SIG-M5 treated with dmso at 0.1 percent for 504 hours (cell line): ENCODE data around the gene HS3ST5.

Experiments used
- DNase-seq: peaks from one replicate; lab custom pipeline; 2025; ENCODE audit not compliant: unreplicated experiment; lab: John Stamatoyannopoulos, UW

Gene HS3ST5

DNA sequence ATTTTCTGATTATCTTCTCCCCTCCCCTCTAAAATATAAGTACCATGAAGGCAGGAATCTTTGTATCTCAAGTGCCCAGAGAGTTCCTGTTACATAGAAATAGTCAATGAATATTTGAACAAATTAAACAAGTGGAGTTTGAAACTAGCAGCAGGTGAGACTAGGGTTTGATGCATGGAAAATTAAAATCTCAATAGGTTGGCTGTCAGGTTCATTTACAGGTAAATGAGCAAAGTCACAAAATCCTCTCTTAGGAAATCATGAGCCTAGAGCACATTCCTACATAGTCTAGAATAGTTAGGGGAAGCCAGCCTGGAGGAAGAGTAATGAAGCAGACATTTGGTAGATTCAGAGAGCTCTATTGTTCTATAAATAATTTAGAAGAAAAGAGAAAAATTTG lies 140.4 kb downstream of the HS3ST5 start:
- DNase-seq, result no peak

DNA sequence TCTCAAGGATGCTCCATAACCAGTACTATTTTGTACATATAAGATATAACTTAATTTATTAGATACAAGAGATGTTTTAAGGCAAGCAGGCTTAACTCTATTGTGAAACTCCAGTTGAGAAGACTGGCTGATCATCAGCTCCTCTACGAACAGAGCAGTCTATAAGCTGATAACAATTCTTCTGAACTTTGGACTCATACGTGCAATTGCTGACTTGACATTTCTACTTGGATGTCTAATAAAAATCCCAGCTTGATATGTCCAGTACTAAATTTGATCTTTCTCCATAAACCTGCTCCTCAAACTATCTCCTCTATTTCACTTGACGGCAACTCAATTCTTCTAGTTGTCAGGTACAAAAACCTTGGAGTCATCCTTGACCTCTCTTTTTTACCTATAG lies 141.9 kb downstream of the HS3ST5 start:
- DNase-seq, result no peak

DNA sequence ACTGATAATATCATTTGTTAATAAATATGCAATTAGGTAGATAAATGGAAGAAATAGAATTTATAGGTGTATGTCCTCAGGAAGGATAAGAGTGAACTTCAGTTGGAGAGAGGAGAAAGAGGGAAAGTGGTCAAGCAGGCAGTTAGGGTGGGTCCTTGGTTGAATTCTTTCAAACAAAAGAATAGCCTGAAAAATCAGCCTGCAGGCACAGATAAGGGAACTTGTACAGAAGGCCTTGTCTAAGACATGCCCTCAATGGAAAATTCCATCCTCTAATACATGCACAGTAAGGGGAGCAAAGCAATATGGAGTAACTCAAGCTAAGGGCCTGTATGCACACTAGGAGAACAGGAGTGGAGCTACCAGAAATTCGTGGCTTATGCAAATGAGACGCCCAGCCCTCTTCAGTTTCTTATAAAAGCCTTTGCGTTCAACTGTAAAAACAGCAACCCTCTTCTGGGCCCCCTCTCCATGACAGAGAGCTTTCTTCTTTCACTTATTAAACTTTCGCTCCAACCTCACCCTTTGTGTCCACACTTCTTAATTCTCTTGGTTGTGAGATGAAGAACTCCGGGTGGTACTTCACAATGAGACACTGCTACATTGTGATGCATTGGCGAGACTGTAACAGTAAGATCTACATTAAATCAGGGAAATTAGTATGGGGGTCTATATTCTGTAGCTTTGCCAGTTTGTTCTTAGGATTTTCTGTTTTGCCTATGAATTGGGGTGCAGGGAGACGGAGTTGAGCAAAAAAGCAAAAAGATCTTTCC lies 147.0 kb downstream of the HS3ST5 start:
- DNase-seq, result no peak

DNA sequence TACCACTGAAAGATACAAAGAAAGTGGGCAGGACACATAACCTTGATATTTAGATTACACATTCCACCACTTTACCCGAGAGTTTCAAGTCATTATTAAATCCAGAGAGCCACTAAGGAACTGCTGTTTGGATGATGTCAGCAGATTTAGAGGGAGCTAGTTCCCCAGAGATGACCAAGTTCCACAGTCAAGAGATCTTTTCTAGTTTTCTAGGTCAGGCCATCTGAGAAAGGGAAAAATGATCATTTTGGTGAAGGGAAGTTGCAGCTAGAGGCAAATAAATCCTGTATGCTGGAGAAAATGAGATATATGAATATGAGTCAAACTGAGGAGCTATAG lies 147.8 kb downstream of the HS3ST5 start:
- peak; percentile 2 for DNase-seq

DNA sequence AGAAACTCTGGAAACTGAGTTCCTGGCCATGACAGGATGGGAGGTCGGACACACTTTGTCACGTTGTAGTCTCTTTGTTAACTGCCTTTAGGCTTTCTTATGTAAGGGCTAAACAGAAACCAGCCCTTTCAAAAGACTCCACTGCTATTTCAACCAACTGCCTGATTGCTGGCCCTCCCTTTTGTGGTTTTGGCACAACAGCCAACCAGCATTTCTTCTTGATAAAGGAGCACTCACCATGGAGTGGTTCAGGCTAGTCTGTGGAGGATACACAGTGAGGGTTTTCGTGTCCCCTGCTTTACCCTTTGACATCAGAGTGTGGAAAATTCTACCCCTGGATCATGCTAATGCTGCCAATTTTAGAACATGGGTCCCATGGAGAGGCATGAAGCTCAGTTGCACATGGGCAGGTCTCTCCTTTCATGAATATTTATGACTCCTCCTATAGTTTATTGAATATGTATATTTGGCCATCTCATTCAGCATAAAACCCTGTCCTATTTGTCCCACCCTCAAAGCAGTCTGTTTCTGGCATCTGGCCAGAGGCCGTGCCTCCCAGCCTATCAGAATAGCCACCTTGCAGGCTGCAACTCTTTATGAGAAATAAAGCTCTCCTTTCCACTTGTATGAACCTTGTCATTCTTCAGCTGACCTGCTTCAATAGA lies 148.3 kb downstream of the HS3ST5 start:
- no peak for DNase-seq

DNA sequence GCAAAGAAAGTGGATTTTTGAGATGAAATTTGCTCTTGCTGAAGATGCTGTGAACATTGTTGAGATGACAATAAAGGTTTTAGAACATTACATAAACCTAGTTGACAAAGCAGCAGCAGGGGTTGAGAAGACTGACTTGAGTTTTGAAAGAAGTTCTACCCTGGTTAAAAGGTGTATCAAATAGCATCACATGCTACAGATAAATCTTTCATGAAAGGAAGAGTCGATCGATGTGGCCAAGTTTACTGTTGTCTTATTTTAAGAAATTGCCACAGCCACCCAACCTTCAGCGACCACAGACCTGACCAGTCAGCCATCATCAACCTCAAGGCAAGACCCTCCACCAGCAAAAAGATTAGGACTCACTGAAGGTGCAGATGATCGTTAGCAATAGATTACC lies 155.3 kb downstream of the HS3ST5 start:
- DNase-seq, result no peak

DNA sequence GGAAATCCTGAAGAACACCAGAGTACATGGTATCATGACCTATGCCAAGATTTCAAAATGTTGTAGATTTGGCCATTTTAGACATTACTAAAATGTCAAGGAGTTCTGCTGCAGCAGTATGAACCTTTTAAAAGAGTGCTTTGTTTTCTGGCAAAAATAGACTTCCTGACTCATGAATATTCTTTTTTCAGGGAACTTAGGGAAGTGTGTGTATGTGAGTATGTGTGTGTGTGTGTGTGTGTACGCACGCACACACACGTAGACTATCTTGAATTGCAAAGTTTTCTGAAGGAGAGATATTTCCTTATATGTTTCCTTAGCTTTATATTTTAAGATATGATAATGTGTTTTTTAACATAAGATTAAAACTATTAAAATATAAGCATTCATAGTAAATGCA lies 161.2 kb downstream of the HS3ST5 start:
- no peak for DNase-seq

DNA sequence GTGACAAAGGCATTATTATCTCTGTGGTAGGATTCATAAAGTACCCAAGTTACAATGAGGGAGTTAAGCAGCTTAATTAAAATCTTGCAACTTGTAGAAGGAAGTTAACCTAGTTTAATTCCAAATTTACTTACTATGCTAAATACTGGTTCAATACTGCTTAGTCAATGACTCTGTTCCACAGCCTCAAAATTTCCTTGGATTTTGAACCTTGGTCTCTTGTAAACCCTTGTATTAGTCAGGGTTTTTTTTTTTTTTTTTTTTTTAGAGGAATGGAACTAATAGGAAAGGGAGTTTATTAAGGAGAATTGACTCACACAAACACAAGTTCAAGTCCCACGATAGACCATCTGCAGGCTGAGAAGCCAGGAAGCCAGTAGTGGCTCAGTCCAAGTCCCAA lies 163.4 kb downstream of the HS3ST5 start:
- no peak for DNase-seq

DNA sequence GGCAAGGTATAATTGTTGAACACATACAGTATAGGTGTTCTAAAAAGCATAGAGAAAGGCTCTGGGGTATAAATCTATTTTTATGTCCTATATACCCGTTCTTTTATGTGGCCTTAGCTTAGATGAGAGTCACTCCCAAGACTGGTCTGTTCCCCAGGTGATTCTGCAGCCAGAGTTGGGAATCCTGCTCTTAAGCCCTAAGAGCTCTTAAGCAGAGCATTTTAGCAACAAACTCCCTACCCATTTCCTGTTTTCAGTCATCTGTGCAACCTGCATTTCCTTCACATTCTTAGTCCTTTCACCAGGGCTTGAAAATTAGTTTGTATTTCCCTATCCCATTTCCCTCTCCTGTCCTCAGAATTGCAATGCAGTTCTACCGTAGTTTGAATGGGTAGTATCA lies 166.1 kb downstream of the HS3ST5 start:
- no peak for DNase-seq

DNA sequence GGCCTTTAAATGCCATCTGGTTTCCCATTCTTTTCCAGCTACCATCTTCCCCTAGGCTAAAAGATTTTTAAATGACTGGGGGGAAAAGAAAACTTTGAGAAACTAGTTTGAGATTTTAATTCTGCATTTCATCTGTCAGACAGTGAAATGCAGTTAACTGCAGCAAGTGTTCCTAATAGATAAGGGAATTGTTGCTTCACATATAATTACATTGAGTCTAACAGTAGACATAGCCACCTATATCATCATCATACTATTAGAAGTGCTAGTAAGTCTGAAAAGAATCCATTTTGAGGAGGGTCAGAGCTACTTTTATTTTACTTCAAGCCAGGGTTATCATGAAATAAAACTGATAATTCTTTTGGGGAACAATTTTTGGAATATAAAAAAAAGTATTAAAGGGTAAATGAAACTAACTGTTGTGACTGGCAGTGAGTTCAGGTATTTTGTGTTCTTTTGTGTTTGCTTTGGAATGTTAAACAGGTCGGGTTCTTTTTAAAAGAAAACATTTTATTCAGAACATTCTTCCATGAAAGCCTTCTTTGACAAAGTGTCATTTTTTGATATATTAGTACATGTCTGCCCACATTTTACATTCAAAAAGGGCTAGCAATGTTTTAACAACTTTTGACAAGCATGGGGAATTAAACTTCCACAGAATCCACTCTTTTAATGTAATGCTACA lies 170.1 kb downstream of the HS3ST5 start:
- DNase-seq, result no peak

DNA sequence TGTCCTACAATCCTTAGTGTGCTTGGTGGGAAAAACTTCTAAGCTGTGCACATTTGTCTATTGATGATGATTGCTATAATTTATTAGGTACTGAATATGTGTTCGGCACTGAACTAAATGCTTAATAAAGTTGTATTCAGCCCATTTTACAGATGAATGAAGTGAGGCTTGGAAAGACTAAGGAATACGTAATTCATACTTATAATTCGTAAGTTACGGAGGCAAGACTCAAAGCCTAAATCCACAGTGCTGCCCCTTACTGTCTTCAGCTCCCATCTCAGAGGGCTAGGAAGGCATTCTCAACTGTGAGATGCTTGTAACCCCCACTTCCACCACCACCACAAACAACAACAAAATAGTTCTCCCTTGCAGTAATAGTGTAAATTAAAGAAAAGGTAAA lies 171.3 kb downstream of the HS3ST5 start:
- DNase-seq, result no peak

DNA sequence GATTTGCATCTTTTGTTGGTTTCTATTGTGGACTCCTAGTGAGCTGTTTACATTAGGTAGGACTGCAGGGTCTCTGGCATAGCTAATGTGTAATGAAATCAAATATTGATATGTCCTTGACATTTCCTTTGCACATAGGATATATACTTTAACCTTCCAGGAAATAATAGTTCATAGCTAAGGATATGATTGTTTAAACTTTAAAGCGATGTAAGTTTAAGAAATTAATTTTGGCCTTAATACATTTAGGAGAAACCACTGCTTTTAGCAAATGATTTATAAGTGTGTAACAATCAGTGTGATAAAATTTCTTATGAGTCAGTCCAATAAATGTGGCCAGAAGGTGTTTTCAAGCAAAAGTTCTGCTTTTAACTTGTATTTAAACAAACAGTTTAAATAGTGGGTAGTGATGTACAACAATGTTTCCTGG lies 171.8 kb downstream of the HS3ST5 start:
- DNase-seq, result no peak

DNA sequence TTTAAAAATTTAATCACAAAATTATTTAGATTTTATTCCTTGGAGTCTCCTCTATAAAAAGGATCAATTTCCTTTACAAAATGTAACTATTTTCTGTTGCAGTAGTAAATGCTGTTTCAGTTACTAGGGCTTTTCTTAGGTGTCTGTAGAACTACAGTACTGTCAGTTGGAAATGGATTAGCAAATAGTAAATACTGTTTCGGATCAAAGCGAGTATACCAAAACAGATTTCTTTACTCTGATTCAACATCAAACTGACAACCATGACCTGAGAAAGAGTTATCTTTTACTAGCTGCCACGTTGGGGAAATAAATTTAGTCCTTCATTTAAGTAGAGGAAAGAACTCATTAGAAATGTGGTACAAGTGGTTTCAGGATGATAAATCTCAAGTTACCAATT lies 172.5 kb downstream of the HS3ST5 start:
- no peak for DNase-seq

DNA sequence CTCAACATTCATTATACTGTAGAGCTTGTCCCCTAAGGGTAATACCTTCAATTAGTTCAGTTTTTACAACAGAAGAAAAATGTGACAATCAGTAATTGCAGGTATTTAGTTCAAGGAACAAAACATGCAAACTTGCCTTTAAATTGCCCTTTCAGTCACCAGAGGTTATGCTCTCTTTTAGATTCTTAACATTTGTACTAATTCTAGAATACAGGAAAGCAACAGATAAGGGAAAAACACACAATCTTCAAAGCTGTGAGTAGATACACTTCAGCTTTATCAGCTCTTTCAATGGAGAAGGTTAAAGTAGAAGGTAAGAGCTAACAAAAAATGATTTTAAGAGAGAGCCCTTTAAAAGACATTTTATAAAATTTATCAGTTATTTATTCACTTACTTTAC lies 173.1 kb downstream of the HS3ST5 start:
- DNase-seq, result no peak

DNA sequence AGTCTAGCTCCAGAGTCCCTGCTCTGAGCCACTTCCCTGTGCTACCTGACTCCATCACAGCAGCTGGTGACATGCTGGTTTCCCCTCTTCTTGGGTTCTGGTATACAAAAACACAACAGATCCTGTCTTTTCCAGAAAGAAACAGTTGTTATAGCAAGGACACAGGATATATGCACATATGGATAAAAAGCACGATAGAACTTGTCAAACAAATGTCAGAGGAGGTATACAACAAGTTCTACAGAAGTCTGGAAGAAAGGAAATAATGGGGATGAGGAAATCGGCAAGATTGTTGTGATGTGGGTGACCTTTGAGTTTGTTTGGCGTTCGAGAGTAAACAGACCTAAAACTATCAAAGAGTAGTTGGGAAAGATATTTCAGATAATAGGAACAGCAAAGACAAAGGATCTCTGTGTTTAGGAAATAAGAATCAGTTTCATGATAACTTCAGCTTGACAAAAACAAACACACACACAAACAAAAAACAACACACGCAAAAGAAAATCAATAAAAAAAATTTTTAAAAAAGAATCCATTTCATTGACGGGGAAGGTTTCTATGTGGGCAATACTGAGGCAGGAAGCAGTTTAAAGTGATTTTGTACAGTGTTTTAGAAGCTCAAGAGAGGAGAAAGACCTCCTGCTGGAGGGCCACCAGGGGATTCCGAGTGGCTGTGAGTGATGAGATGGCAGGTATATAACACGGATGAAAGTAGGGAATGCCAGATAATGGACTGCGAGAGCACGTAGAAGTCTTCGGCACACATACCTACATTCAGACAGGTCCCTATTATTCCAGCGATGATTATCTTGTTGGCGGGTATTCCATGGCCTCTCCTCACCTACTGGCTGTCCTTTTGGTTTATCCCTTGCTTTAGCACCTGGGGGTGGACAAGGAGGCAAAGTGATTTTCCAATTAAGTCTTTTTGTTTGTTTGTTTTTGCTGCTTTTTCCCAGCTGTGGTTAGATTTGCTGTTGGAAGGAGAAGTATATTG lies 174.9 kb downstream of the HS3ST5 start:
- DNase-seq, result no peak

DNA sequence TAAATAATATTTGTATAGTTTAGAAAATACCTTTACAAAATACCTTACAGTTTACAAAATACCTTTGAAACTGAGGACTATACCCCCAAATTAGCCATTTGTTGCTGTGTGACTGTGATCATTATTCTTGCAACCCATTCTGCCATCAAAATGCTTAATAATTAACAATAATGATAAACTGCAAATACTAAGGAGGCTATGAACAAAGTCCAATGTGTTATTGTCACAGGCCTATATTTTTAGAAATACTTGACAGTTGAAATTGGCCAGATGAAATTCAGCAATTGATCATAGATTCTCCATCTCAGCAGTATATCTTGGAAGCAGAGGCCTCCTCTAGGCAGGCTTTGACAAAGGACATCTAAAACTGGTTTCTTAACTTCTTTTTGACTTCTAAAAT lies 178.6 kb downstream of the HS3ST5 start:
- no peak for DNase-seq

DNA sequence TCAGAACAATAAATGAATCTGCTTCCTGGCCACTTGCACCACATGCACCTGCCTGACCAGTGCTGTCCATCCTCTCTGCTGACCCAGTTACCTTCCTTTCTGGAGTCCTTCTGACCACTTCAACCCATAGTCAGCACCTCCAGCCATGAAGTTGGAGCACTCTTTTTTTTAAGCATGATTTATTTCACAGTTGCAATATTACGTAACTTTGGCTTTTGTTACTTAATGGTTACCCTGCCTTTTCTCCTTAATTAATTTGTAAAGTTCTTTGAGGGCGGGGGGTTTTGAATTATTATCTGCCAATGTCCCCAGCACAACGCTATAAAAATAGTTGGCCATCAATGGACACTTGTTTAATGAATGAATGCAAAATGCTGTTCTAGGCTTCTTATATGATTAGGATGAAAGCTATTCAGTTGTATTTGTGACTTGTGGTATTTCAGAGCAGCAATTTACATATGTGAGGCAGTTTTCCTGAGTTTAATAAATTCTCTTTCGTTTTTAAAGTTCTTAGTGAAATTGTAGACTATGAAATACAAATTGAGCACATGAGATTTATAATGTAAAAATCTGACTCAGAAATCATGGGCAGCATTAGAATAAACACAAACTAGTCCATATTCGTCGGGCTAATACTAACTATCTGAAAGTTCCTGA lies 180.0 kb downstream of the HS3ST5 start:
- no peak for DNase-seq

DNA sequence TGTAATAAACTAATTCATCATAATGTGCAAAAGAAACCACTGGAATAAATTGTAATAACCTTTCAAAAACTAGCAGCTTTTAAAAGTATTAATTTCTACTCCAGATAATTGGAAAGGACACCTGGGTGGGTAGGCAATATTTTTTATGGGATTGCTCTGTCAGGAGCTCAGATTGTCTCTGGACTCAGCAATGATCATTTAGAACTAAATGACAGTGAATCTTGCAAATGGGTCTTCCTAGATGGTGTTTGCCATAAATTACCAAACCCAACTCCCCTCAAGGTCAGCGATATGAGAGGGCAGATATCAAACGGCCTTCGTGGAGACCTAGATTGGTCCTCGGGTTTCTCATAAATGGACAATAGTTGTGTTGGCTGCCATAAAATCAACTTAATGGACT lies 181.9 kb downstream of the HS3ST5 start:
- no peak for DNase-seq

DNA sequence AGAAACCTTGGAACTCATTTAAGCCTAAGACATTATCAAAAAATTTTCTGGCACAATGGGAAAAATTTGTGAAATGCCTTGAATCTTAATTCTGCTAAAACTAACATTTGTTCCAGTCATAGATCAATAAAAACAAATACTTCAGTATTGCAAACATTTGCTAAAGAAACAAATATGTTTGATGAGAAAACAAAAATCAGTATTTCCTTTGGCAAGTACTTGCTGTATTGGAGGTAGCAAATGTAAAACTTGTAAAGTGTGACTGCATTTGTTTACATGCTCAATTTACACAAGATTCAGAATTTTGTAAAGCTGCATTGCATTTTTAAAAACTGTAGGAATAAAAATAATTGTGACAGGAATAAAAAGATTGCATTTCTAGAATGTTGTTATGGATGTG lies 183.1 kb downstream of the HS3ST5 start:
- no peak for DNase-seq

DNA sequence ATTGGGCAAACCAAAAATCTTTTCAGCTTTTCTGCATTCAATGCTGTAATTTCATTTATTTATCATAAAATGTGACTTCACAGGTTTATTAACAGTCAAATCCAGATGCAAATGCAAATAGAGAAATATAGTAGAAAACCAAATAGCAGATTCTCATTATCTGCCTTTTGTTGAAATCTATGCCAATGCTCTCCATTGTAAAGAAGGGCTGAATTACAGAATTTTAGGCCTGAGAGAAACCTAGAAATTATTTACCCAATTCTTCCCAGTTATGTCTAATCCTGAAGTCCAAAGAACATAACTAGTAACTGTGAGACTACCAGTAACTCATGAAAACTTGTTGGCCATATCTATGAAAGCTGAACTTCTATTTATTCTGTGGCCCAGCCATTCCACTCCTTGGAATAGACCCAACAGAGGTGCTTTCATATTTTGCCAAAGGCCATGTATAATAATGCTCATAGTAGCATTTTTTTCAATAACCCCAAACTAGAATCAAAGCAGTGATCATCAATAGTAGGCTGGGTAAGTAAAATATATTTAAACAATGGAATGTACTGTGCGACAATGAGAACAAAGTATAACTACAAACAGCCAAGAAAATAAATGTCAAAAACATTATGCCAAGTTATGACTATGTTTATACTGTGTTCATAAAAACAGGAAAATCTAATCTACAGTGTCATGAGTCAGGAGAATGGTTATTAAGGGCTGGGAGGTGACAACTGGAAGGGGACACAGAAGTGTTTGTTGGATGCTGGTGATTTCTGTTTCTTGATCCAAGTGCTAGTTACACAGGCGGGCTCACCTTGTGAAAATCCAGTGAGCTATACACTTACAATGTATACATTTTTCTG lies 183.8 kb downstream of the HS3ST5 start:
- no peak for DNase-seq
